ENCODE measurements around the gene OR6S1.

OR6S1 gene

GRCh38 chr14:20641591-20641990 is at the start of gene OR6S1:
TSS of gene OR6S1 (minus strand) at chr14:20641691. CDS start at chr14:20641691, 0 bp downstream.
- DNase-seq = no peak

GRCh38 chr14:20690848-20691640 is 49.6 kb upstream of the OR6S1 start:
- DNase-seq = peak; percentile 45 to 72

GRCh38 chr14:20688167-20688839 is 46.8 kb upstream of the OR6S1 start, which contains the start of gene ANG:
TSS of gene ANG (plus strand) at chr14:20688764. CDS start at chr14:20693565, 4,801 bp downstream.
- no peak for DNase-seq

- no peak for DNase-seq
These were observed 46.1 kb upstream of the OR6S1 start for GRCh38 chr14:20687362-20688166.

GRCh38 chr14:20686386-20687143 is 45.1 kb upstream of the OR6S1 start:
- no peak for DNase-seq

GRCh38 chr14:20684662-20685456 is 43.4 kb upstream of the OR6S1 start:
- no peak for DNase-seq

- DNase-seq = peak; percentile 85 to 89
These were observed 42.6 kb upstream of the OR6S1 start, which contains the start of gene RNASE4 for GRCh38 chr14:20683891-20684661. TSS of gene RNASE4 (plus strand) at chr14:20684560. CDS start at chr14:20699372, 14,812 bp downstream.

GRCh38 chr14:20683125-20683890 is 41.8 kb upstream of the OR6S1 start:
- DNase-seq = peak; percentile 84 to 87

GRCh38 chr14:20682435-20683124 is 41.1 kb upstream of the OR6S1 start:
- DNase-seq = peak; percentile 86 to 87

- no peak for DNase-seq
These were observed 40.6 kb upstream of the OR6S1 start for GRCh38 chr14:20682127-20682434.

GRCh38 chr14:20681348-20682126 is 40.0 kb upstream of the OR6S1 start:
- DNase-seq = peak; percentile 89 to 93

GRCh38 chr14:20680843-20681347 is 39.4 kb upstream of the OR6S1 start:
- peak in 1 of 2 donors; percentile 71 for DNase-seq

GRCh38 chr14:20680363-20680762 is 38.9 kb upstream of the OR6S1 start:
- DNase-seq = no peak

- peak in 1 of 2 donors; percentile 11 for DNase-seq
These were observed 38.4 kb upstream of the OR6S1 start for GRCh38 chr14:20679907-20680306.

- no peak for DNase-seq
These were observed 34.6 kb upstream of the OR6S1 start for GRCh38 chr14:20676072-20676471.

GRCh38 chr14:20675669-20676068 is 34.2 kb upstream of the OR6S1 start:
- no peak for DNase-seq

GRCh38 chr14:20671597-20672283 is 30.2 kb upstream of the OR6S1 start:
- no peak for DNase-seq

- no peak for DNase-seq
These were observed 27.5 kb upstream of the OR6S1 start for GRCh38 chr14:20668969-20669368.
